Ishikawa (cell line): ENCODE results near the gene NTN1.

Experiments used
- CEBPB ChIP-seq: IDR thresholded peaks from 2 replicates; pipeline ENCODE4 v1.6.1; 2012
- CREB1 ChIP-seq: IDR thresholded peaks from 2 replicates; pipeline ENCODE4 v1.6.1; 2012; ENCODE audit warnings: low read depth
- EP300 ChIP-seq: IDR thresholded peaks from 2 replicates; pipeline ENCODE4 v1.6.1; 2012; ENCODE audit warnings: borderline replicate concordance
- FOXM1 ChIP-seq: IDR thresholded peaks from 2 replicates; pipeline ENCODE4 v1.6.1; 2012; ENCODE audit warnings: low read depth, borderline replicate concordance
- RAD21 ChIP-seq: IDR thresholded peaks from 2 replicates; pipeline ENCODE4 v1.6.1; 2012; ENCODE audit warnings: low read depth
- TAF1 ChIP-seq: IDR thresholded peaks from 2 replicates; pipeline ENCODE4 v1.6.1; 2012; ENCODE audit warnings: low read depth, mild to moderate bottlenecking
- TEAD4 ChIP-seq: IDR thresholded peaks from 2 replicates; pipeline ENCODE4 v1.6.1; 2012
- ZBTB7A ChIP-seq: IDR thresholded peaks from 2 replicates; pipeline ENCODE4 v1.6.1; 2012; ENCODE audit warnings: low read depth

GRCh38 chr17:9173386-9173983, 152.2 kb downstream of the NTN1 start:
- TF ChIP-seq FOXM1 (no peak), CEBPB (no peak), CREB1 (no peak), TEAD4 (no peak), EP300 (no peak), TAF1 (no peak), RAD21 (no peak), ZBTB7A (no peak)
